Suprapubic skin (tissue), 3 donors: ENCODE measurements around the gene PPIP5K1.
"Not testable (repeated sequence)": the region's sequence is repeated elsewhere in the genome, so short reads cannot be mapped to it uniquely, and the experiment has no call there.

Source experiments
- CTCF ChIP-seq, 2 donors: fragments of 200-600 bp in 1 of 2; fragments of 450-650 bp in 1 of 2; sonication (generic) in 1 of 2; IDR thresholded peaks; one replicate each; pipeline ENCODE4 v1.5.1; 2016 to 2019; ENCODE audit warnings: antibody characterized with exemption in 2 of 2, mild to moderate bottlenecking in 1 of 2, moderate library complexity in 1 of 2
- EP300 ChIP-seq: sonication (generic); formaldehyde crosslinking; IDR thresholded peaks from one replicate; pipeline ENCODE4 v1.6.1; 2017; ENCODE audit warnings: antibody characterized with exemption

DNA sequence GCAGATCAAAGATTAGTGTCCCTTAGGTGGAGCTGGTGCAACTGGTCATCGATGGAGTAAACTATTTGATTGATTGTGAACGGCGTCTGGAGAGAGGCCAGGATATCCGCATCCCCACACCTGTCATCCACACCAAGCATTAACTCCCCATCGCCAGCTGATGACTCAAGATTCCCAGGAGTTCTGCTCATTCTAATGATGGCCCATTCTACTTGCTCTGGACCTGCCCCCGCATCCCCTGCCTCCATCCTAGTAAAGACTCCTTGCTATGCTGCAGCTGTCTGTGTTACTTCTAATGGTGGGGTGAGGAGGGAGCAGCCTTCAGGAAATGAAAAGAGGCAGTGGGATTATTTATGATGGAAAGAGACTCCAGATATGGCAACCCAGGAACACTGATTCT lies 9.1 kb upstream of the PPIP5K1 start:
- TF ChIP-seq CTCF (IDR thresholded peaks at IDR 0.05); EP300: not testable (repeated sequence)
